HG02970 (cell line): ENCODE data around the gene RFTN1.

Source experiments
- ATAC-seq: cut with Tn5 transposase; IDR thresholded peaks from one replicate; pipeline ENCODE4 v1.9.1; 2021; ENCODE audit warnings: mild to moderate bottlenecking, moderate library complexity, moderate number of reproducible peaks; ENCODE audit not compliant: unreplicated experiment, low FRiP score

RFTN1 gene

DNA sequence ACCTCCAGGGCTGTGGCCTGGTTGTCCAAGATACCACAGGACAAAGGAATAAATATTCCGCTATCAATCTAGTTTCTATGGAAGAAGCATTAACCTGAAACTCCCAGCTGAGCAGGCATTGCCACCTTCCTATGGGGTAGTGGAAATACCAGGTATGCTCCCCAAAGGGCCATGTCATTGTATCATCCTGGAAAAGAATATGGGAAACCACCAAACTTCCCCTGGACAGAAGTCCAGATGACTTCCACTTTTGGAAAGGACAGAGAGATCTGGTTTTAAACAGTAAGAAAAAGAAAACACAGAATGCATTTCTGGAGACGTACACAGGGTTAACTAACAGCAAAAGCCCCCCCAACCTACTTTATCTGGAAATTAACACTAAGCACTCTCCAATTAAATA is 100.2 kb downstream of the RFTN1 start:
- no peak for ATAC-seq

DNA sequence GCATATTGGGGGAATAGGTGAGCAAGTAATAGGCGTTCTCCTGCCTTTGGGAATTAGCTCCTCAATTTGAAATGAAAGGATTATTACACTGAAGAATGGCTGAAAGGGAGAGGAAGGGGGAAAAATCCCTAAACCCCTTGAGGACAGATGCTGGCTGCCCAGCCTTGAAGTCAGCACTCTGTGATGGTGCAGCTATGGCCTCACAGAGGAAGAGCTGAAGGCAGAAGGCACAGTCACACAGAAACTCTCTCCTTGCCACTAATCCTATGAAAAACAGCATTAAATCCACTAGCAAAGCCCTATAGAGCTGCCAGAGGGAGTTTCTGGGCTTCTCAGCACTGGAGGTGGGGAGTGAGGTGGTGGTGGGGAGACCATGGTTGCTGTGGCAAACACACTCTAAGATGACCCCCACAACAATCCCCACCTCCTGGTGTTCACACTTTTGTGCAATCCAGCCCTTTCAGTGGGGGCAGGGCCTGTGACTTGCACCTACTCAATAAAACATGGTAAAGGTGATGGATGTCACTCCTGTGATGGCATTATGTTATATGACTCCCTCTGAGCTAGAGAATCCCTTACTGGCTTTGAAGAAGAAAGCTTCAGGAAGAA is 101.2 kb downstream of the RFTN1 start:
- ATAC-seq, result no peak

DNA sequence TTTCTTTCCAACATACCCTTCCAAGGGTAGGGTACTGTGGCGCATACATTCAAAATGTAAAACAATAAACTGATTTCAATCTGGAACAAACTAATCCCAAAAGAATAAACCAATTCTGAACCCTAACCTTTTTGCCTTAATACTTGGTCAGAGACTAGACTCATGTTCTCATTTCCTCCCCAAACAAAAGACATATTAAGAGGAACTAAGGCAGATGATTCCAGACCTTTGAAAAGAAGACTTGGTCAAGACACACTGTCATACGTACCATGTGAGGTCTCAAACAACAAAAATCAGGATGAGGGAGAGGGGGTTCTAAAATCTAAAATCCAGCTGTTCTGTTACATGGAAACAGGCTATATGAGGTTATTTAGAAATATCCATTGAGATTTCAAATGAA is 102.1 kb downstream of the RFTN1 start:
- ATAC-seq, result no peak

DNA sequence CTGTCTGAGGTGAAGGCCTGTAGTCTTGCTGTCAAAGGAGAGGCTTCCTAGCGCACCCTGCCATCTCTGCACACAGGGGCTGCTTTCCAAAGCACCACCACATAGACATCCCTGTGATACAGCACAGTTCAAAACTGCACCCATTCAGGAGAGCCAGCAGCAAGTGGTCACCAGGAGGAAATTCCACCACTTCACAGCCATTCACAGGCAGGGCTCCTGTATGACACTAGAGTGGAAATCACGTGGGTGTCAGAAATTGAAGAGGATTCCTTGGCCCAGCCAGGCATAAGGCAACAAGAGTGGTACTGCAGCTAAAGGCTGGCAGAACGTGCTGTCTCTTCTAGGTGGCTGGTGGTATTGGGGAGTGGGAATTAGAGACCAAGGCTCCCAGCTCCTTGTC is 102.8 kb downstream of the RFTN1 start:
- ATAC-seq, result no peak

DNA sequence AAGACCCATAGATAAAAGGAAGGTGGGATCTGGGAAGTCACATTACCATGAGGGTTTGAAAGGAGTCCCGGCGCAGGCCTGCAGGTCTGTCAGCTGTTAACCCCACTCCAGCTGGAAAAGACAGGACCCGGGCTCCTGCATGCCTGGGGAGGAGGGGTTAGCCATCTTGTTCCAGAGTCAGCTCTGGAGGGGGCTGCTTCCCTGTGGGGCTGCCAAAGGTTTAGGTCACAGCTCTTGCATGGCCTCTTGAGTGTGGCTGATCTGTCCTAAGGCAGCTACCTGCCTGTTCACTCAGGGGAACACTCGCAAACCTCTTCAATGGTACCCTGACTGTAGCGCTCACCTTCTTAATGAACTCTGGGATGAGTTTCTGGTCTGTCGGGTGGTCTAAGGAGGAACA is 104.5 kb downstream of the RFTN1 start:
- no peak for ATAC-seq

DNA sequence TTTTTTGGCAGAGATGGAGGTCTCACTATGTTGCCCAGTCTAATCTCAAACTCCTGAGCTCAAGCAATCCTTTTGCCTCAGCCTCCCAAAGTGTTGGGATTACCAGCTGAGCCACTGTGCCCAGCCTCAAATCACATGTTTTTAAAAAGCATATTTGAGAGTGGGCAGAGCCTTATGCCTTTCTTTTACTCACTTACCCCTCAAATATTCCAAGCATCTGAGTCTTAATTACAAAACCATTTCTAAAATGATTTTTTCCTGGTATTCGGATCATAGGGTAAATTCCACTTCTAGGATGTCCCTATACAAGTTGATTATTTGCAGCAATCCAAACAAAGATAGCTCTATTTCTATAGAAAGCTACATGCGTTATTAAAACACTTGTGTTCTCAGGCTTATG is 106.1 kb downstream of the RFTN1 start:
- no peak for ATAC-seq

DNA sequence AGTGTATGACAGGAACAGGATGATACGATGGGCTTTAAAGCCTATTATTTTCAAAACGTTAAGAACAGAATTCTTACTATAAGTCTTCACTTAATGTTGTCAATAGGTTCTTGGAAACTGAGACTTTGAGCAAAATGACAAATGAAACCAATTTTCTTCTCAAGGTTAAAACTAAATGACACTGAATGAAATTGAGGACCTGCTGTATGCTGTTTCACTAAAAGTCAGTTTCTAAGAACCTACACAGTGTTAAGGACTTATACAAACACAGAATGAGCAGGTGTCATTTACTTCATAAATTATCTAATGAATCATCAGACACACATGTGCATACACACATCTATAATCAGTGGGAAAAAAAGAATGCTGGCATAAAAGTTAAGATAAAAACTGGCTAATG is 106.9 kb downstream of the RFTN1 start:
- ATAC-seq, result no peak

DNA sequence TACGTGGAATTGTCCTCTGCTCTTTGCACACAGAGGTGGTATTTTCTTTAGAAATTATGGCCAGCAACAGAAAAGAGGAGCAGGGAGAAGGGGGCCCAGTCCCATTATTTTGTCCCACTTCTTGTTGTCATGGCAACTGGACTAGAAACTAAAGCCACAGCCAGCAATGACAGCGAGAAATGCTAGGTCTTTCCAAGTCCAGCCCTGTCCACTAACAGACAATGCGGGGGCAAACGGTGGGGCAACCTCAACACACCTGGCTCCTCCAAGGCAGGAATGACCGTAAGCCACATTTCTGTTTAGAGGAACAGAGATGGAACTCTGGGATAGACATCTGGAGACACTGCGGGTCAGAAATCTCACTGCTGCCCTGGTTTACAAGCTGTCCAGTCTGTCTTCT is 107.3 kb downstream of the RFTN1 start:
- ATAC-seq, result no peak

DNA sequence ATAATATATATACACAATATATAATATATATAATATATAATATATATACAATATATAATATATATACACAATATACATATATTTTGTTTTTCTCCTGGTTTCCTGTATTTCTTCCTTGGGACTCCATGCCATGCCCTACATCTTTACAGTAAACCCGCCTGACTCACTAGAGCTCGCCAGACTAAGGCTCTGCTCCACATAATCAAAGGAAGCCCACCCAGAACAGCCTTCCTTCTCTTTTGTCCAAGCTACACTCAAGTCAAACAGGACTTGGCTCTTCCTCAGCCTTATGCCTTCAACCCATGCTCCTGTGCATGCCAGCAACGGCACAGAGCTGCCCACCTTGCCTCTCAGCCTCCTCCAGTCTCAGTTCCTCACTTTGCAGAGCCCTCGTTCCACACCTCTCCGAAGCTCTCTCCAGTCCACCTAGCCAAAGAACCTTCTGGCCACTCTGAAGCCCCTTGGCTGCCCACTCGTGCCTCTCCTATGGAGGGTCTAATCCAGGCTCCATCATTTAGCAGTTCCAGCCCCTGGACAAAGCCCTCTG is 109.1 kb downstream of the RFTN1 start:
- no peak for ATAC-seq

DNA sequence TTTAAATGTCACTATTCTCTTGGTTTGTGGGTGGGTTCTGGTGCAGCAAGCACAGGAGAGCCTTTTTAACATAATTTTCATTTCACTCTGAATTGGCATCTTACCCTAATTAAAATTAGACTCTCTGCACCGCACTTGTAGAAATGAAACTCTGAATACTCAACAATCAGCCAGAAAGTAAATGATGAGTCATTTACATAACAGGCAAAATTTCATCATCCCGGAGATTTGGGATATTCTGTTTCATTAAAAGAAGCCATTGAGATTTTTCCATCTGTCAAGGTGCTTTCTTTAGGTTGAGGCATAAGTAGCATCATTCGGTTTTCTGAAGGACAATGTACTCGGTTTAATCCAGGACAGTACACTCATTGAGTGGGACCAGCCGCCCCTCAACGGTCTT is 111.0 kb downstream of the RFTN1 start:
- no peak for ATAC-seq

DNA sequence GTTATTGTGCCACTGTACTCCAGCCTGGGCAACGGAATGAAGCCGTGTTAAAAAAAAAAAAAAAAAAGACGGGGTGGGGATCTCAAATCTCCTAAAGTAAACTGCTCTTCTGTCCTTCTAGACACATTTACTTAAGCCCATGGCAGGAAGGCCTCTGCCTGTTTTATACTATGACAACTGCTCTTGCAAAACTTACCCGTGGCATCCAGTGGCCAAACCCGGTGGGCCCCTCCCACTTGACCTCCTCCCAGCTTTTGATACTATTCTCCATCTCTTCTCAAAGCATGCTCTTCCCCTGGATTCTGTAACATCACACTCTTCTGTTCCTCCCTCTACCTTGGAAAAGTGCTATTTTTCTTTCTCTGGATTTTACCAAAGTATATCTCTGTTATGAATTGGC is 112.2 kb downstream of the RFTN1 start:
- no peak for ATAC-seq

DNA sequence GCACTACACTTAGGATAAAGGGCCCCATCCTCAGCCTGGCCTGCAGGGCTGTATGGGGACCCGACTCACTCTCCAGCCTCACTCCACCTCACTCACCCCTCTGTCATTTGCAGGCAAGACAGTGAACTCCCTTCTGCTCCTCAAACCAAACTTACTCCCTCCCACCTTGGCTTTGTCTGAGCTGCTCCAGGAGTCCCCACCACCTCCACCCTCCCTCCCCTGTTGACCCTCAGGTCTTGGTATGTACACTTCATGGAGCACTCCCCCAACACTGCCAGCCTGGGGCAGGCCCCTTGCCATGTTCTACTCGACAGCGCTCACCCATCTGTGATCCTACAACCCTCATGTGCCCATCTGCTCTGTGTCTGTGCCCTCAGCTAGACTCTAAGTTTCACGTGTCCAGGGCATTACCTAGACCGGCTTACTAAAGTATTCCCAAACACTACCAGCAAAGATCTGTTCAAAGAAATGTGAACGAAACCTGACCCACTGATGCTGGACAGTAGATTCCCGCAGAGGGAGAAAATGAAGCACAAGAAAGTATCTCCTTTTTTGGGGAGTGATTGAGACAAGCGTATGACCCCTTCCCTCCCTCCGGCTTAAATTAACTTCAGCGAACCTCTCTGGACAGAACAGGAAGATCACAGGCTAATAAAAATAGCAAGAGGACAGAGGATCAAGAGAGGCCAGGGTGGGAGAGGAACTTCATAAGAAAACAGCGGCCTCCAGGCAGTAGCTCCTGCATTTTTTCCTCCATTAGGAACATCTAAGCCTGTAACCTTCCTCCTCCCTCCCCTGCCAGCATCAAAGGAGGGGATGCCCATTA is 113.2 kb downstream of the RFTN1 start:
- ATAC-seq, result no peak

DNA sequence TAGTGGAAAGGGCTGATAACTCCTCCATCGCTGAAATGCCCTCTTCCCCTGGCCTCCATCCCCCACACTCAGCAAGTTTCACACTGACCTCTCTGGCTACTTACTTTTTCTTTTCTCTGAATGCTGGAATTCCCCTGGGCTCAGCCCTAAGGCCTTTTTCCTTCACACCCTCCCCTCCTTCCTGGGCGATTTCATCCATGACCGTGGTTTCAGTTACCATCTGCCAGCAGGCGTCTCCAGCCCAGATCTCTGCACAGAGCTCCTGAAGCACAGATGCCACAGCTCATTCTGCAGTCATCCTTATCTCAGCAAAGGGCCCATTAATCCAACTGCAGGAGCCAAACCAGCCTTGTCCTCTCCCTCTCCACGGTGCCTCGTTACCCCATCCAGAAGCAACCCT is 114.0 kb downstream of the RFTN1 start:
- ATAC-seq, result no peak

DNA sequence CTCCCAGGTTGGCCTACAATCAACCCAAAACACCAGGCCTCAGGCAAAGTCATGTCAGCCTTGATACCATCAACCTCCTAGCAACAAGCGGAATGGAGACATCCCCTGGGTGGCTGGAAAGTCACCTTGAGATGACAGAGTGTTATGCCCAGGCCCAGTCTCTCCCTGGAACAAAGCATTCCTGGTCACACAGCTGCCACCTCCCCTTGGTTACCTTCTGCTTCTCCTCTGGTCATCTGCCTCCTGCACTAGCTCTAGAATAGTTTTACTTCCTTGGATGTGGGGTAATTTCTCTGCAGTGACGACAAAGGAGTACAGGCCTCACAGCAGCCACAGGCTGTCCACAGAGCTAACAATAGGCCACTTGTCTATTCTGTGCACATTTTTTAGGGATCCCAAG is 114.9 kb downstream of the RFTN1 start:
- ATAC-seq, result no peak

DNA sequence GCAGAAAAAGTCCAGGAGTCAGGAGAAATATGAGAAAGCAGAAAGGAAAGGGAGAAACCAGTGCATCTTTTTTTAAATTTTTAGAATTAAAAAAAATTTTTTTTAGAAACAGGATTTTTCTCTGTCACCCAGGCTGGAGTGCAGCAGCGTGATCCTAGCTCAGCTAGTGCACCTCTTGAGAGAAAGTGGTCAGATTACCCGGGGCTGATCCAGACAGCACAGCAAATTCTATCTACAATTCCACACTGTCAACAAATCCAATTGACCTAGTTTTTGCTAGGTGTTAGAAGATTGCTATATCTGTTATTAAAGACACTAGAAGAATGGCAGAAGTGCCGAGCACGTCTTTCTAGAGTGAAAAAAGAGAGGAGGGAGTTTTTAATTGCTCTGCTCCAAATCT is 117.3 kb downstream of the RFTN1 start:
- no peak for ATAC-seq

DNA sequence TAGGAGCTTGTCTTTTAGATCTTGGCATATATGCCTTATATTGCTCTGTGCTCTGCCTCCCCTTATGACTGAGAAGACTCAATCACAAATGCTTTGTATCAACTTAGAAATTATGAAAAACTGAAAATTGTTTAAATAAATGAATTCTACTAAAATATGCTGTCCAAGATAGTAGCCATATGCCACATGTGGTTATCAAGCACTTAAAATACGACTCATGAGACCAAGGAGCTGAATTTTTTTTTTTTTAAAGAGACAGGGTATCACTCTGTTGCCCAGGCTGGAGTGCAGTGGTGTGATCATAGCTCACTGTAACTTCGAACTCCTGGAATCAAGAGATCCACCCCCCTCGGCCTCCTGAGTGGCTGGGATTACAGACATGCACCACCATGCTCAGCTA is 118.3 kb downstream of the RFTN1 start:
- no peak for ATAC-seq

DNA sequence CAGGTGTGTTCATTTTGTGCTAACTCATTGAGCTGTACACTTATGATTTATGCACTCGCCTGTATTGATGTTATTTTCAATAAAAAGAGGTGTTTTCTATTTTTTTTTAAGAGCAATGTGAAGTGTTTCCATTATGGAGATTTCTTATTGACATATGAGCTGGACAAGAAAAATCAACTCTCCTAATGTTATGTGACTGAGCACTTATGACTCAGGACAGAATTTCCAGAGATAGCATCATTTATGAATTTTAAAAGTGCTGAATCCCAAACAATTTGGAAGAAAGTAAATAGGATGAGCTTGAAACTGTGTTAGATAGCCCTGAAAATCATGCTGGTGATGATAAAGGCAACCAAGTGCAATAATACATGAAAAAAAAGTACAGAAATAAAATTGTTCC is 118.9 kb downstream of the RFTN1 start:
- no peak for ATAC-seq

DNA sequence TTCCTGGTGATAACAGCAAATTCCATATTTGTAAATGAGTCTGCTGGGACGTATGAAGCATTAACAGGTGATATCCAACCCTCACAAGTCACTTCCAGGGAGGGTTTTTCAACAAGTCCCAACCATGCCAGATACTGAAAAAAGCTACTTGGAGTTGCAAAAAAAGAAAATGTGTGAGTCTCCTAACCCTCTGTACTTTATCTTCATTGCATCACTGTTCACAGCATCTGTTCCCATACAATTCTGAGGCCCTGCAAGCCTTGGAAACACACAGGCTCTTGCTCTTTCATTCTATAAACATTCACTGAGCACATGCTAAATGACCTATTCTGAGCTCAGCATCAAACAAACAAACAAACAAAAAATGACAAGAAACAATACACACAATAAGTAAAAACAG is 120.8 kb downstream of the RFTN1 start:
- ATAC-seq, result no peak

DNA sequence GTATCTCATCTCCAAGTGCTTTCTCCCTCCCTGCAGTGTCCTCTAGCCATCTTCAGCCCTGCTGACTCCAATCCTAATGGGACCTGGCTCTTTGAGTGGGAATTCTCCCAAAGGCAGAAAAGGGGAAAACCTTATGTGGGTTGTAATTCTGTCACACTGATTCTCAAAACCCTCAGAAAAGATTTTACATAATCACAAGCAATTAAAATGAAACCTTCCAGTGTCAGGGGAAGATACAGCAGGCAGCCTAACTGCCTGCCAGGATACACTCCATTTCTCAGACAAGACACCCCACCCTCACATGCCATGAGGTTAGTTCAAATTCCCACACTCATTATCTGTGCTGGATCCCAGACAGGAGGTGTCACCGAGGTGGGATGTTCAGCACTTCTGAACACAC is 121.4 kb downstream of the RFTN1 start:
- no peak for ATAC-seq

DNA sequence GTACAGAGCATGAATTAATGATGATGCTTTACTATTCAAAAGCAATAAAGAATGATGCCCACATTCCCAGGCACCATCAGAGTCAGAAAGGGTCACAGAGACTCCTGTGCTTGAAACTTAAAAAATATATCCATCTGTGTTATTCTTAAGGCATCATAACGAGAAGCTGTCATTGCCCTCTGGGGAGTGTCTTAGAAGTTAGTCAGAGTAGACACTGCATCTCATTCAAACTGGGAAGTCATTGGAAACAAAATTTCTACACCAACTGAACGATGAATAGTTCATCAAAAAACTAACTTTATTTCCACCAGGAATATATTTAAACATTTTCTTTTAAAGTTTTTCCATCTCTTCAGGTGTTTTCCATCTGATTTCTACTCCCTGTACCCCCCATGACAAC is 122.9 kb downstream of the RFTN1 start:
- no peak for ATAC-seq

DNA sequence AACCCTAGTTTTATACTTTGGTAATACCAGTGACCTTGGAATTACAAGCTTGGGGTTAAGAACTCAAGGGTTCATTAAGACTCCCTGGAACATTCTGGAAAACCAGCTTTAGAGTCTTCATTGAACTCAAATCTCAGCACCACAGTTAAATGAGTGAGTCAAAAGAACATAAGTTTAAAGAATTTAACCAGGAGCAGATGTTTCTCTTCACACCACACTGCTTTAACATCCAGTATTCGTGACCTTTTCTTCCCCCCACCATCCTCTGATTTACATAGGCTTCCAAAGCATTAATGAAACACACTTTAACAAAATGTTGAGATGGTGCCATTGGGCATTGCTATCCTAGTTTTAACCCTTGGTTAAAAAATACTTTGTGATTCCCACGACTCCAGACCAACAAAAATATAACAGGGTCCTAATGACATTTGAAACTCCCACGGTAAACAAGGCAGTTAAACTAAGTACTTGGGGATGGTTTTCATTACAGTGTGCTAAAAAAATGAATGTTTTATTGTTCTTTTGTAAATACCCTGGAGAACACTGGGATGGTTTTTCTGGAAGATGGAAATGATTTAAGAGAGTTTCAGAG is 124.6 kb downstream of the RFTN1 start:
- no peak for ATAC-seq

DNA sequence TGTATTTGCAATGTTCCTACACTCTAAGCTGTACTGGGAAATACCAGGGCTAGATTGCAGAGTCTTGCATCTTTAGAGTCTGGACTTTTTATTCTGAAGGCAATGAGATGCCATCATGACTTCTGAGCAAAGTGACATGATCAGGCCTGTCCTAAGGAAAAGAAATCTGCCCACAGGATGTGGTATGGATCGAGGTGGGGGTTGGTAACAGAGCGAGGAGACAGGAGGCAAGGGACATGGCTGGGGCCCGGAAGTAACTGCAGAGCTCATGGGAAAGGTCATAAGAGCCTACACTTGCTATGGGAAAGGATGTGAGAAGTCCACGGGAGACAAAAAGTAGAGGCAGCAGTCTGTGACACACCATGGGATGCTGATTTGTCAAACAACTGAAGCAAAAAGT is 126.9 kb downstream of the RFTN1 start:
- ATAC-seq, result no peak
